ENCODE results near the gene ABL2. TPM values are rescaled to one million over a fixed set of nuclear protein-coding genes. Genes with fewer than 3 reads are reported as not detected.

ABL2 gene
- total and polyA plus RNA-seq, 10 donors = 1.3 to 21.7 (median 16.0) TPM

GRCh38 chr1:179121159-179121938 lies 108.1 kb downstream of the ABL2 start:
- Histone ChIP-seq H3K27me3 (replicated peaks in 1 of 7) (no peaks in the 10 kb centered on the region), H3K36me3 (peaks cover 0 to 74% (median 34%) of the 10 kb centered on the region in 6 donors), H3K27ac (no peak overlapping the region), H3K4me3 (no peak overlapping the region), H3K4me1 (peaks cover 0 to 10% (median 0%) of the 10 kb centered on the region in 6 donors), H3K9me3 (no peaks in the 10 kb centered on the region)
- 84 to 86% (median 86%) methylated on average over 7 of the region's 7 CpGs for WGBS, 5 donors
- DNase-seq = no peak
- intact Hi-C loops (cut with DNase I; ENCODE audit: low total_unique reads) = loop anchor here (10.0 kb wide), 1 partner anchor 173 kb away; the partner anchor contains the start of gene SOAT1
- TF ChIP-seq POLR2A (IDR thresholded peaks at IDR 0.05) (no peak), POLR2AphosphoS5 (IDR thresholded peaks at IDR 0.05) (no peak), CTCF (IDR thresholded peaks at IDR 0.05 in 8 of 11, conservative IDR thresholded peaks at IDR 0.05 in 3 of 11) (peak in 10 of 11 experiments; percentile 10 to 66 (median 53))

- no peaks in the 10 kb centered on the region for H3K9me3 ChIP-seq
- H3K36me3 ChIP-seq = peaks cover 0 to 74% (median 32%) of the 10 kb centered on the region in 6 donors
- H3K27ac ChIP-seq = no peak overlapping the region
- H3K27me3 ChIP-seq (replicated peaks in 1 of 7) = no peaks in the 10 kb centered on the region
- 90 to 95% (median 93%) methylated on average over 2 of the region's 2 CpGs for WGBS, 5 donors
- DNase-seq = no peak
- no peak overlapping the region for H3K4me3 ChIP-seq
- H3K4me1 ChIP-seq = peaks cover 0 to 10% (median 0%) of the 10 kb centered on the region in 6 donors
- intact Hi-C loops (cut with DNase I; ENCODE audit: low total_unique reads) = loop anchor here (10.0 kb wide), 1 partner anchor 174 kb away; the partner anchor contains the start of gene SOAT1
- no peak for TF ChIP-seq POLR2A (IDR thresholded peaks at IDR 0.05)
- TF ChIP-seq CTCF (IDR thresholded peaks at IDR 0.05 in 8 of 11, conservative IDR thresholded peaks at IDR 0.05 in 3 of 11) = no peak
- no peak for TF ChIP-seq POLR2AphosphoS5 (IDR thresholded peaks at IDR 0.05)
These were observed 108.7 kb downstream of the ABL2 start for GRCh38 chr1:179120736-179121135.

GRCh38 chr1:179119513-179119912 lies 110.0 kb downstream of the ABL2 start:
- Histone ChIP-seq H3K27ac (no peak overlapping the region), H3K36me3 (peaks cover 0 to 81% (median 30%) of the 10 kb centered on the region in 6 donors), H3K4me1 (peaks cover 0 to 8% (median 0%) of the 10 kb centered on the region in 6 donors), H3K9me3 (no peaks in the 10 kb centered on the region), H3K4me3 (no peak overlapping the region), H3K27me3 (replicated peaks in 1 of 7) (no peaks in the 10 kb centered on the region)
- no peak for TF ChIP-seq CTCF (IDR thresholded peaks at IDR 0.05 in 8 of 11, conservative IDR thresholded peaks at IDR 0.05 in 3 of 11)
- no peak for TF ChIP-seq POLR2A (IDR thresholded peaks at IDR 0.05)
- no peak for TF ChIP-seq POLR2AphosphoS5 (IDR thresholded peaks at IDR 0.05)
- DNase-seq = no peak
- intact Hi-C loops (cut with DNase I; ENCODE audit: low total_unique reads) = loop anchor here (10.0 kb wide), 1 partner anchor 255 kb away; no protein-coding TSS in a partner anchor

GRCh38 chr1:179115181-179115580 lies 114.3 kb downstream of the ABL2 start:
- Histone ChIP-seq H3K27me3 (replicated peaks in 1 of 7) (no peaks in the 10 kb centered on the region), H3K36me3 (peaks cover 0 to 97% (median 43%) of the 10 kb centered on the region in 6 donors), H3K4me1 (no peaks in the 10 kb centered on the region), H3K4me3 (no peak overlapping the region), H3K9me3 (no peaks in the 10 kb centered on the region), H3K27ac (no peak overlapping the region)
- TF ChIP-seq CTCF (IDR thresholded peaks at IDR 0.05 in 8 of 11, conservative IDR thresholded peaks at IDR 0.05 in 3 of 11) (no peak), POLR2A (IDR thresholded peaks at IDR 0.05) (no peak), POLR2AphosphoS5 (IDR thresholded peaks at IDR 0.05) (no peak)
- 89 to 97% (median 94%) methylated on average over 3 of the region's 3 CpGs for WGBS, 5 donors
- no peak for DNase-seq
- intact Hi-C loops (cut with DNase I; ENCODE audit: low total_unique reads) = loop anchor here (10.0 kb wide), 1 partner anchor 260 kb away; no protein-coding TSS in a partner anchor
